IMR-90 (cell line): ENCODE measurements around the gene LMO1. TPM values are rescaled to one million over a fixed set of nuclear protein-coding genes. Genes with fewer than 3 reads are reported as not detected.

Source experiments
- ATAC-seq: fragments of 200-7000 bp; cut with Tn5 transposase; 2 replicates; pipeline ENCODE4 v1.9.1; 2020; ENCODE audit warnings: low read depth, mild to moderate bottlenecking, moderate library complexity
- BruUV-seq: library from RNA; stranded (reverse); fragments of 400-500 nt; replicated peaks from 2 replicates; lab custom pipeline; 2021; lab: Mats Ljungman, UMichigan
- CTCF ChIA-PET: fragments of 300-600 bp; formaldehyde crosslinking; extraction: SDS; loops from one replicate; lab custom pipeline; 2021; ENCODE audit warnings: antibody characterized with exemption; lab: Yijun Ruan, JAX
- POLR2A ChIA-PET: fragments of 300-600 bp; sonication (Branson Sonifier 250); formaldehyde crosslinking; loops from one replicate; lab custom pipeline; 2022; ENCODE audit warnings: antibody characterized with exemption; ENCODE audit not compliant: unreplicated experiment; lab: Charles Lee
- DNase-seq: peaks from one replicate; pipeline ENCODE4 v3.0.0; 2013
- H2AFZ ChIP-seq: replicated peaks from 2 replicates; pipeline ENCODE3; 2013; ENCODE audit warnings: low read length, mild to moderate bottlenecking; ENCODE audit not compliant: poor library complexity
- H2AK5ac ChIP-seq: 2 replicates; pipeline ENCODE4 v1.6.1; 2013; ENCODE audit warnings: low read depth, low read length, inconsistent platforms
- H2AK9ac ChIP-seq: replicated peaks from 2 replicates; pipeline ENCODE3; 2013; ENCODE audit warnings: mild to moderate bottlenecking, low read depth, low read length, moderate library complexity; ENCODE audit not compliant: poor library complexity
- H2BK120ac ChIP-seq: 2 replicates; pipeline ENCODE4 v1.6.1; 2013; ENCODE audit warnings: low read depth, low read length, inconsistent platforms
- H2BK15ac ChIP-seq: 3 replicates; pipeline ENCODE4 v1.6.1; 2013; ENCODE audit warnings: low read depth, low read length, inconsistent platforms
- H2BK20ac ChIP-seq: 2 replicates; pipeline ENCODE4 v1.6.1; 2013; ENCODE audit warnings: low read depth, mild to moderate bottlenecking, inconsistent platforms, low read length, moderate library complexity
- H2BK5ac ChIP-seq: 2 replicates; pipeline ENCODE4 v1.6.1; 2013; ENCODE audit warnings: mild to moderate bottlenecking, low read depth, low read length, inconsistent platforms; ENCODE audit not compliant: poor library complexity, severe bottlenecking
- H3K14ac ChIP-seq: replicated peaks from 2 replicates; pipeline ENCODE4 v1.6.1; 2013; ENCODE audit warnings: low read depth, low read length, inconsistent platforms
- H3K18ac ChIP-seq: 2 replicates; pipeline ENCODE4 v1.6.1; 2013; ENCODE audit warnings: low read depth, low read length, control low read depth
- H3K23ac ChIP-seq: 2 replicates; pipeline ENCODE4 v1.6.1; 2013; ENCODE audit warnings: low read depth, low read length, inconsistent platforms
- H3K27ac ChIP-seq: 2 replicates; pipeline ENCODE4 v1.5.1; 2013; ENCODE audit warnings: mild to moderate bottlenecking, control low read depth, low read length; ENCODE audit not compliant: insufficient read depth
- H3K27me3 ChIP-seq: 2 replicates; pipeline ENCODE4 v1.6.1; 2013; ENCODE audit warnings: low read length; ENCODE audit not compliant: control insufficient read depth, insufficient read depth
- H3K36me3 ChIP-seq: 2 replicates; pipeline ENCODE4 v1.6.1; 2013; ENCODE audit warnings: low read length, mixed read lengths; ENCODE audit not compliant: control insufficient read depth, insufficient read depth
- H3K4ac ChIP-seq: 2 replicates; pipeline ENCODE4 v1.6.1; 2013; ENCODE audit warnings: low read depth, low read length, inconsistent platforms
- H3K4me1 ChIP-seq: 2 replicates; pipeline ENCODE4 v1.6.1; 2013; ENCODE audit warnings: low read length, mixed read lengths; ENCODE audit not compliant: control insufficient read depth, insufficient read depth
- H3K4me2 ChIP-seq: 2 replicates; pipeline ENCODE4 v1.6.1; 2013; ENCODE audit warnings: low read depth, mild to moderate bottlenecking, control low read depth, low read length, moderate library complexity
- H3K4me3 ChIP-seq: 2 replicates; pipeline ENCODE4 v1.5.1; 2013; ENCODE audit warnings: low read depth, mild to moderate bottlenecking, control low read depth, low read length, moderate library complexity; ENCODE audit not compliant: insufficient read depth
- H3K56ac ChIP-seq: 2 replicates; pipeline ENCODE4 v1.6.1; 2013; ENCODE audit warnings: low read length, inconsistent platforms; ENCODE audit not compliant: insufficient read depth; ENCODE audit errors: extremely low read depth
- H3K79me1 ChIP-seq, 2 experiments: 2 replicates each; pipeline ENCODE4 v1.6.1; 2013; ENCODE audit warnings: low read length in 2 of 2, inconsistent platforms in 1 of 2, low read depth in 1 of 2
- H3K9ac ChIP-seq: 2 replicates; pipeline ENCODE4 v1.6.1; 2013; ENCODE audit warnings: low read depth, low read length, control low read depth
- H3K9me1 ChIP-seq: 2 replicates; pipeline ENCODE4 v1.6.1; 2013; ENCODE audit warnings: low read length, inconsistent platforms; ENCODE audit not compliant: insufficient read depth
- H3K9me3 ChIP-seq: 2 replicates; pipeline ENCODE4 v1.6.1; 2013; ENCODE audit warnings: low read length; ENCODE audit not compliant: control insufficient read depth, insufficient read depth
- H4K20me1 ChIP-seq: 2 replicates; pipeline ENCODE4 v1.6.1; 2013; ENCODE audit warnings: low read length, inconsistent platforms; ENCODE audit not compliant: insufficient read depth
- H4K5ac ChIP-seq: 2 replicates; pipeline ENCODE4 v1.6.1; 2013; ENCODE audit warnings: mild to moderate bottlenecking, low read depth, low read length, control low read depth
- H4K8ac ChIP-seq, 2 experiments: 2 replicates each; pipeline ENCODE4 v1.6.1; 2013; ENCODE audit warnings: low read depth in 2 of 2, low read length in 2 of 2, control low read depth in 1 of 2, inconsistent platforms in 1 of 2
- H4K91ac ChIP-seq: 2 replicates; pipeline ENCODE4 v1.6.1; 2013; ENCODE audit warnings: low read depth, low read length, inconsistent platforms; ENCODE audit not compliant: insufficient read depth
- CEBPB ChIP-seq: IDR thresholded peaks from 2 replicates; pipeline ENCODE4 v1.6.1; 2012; ENCODE audit warnings: low read depth, low read length, improper control_type of control experiment
- CHD1 ChIP-seq: IDR thresholded peaks from 2 replicates; pipeline ENCODE4 v1.6.1; 2012; ENCODE audit warnings: low read depth, low read length, improper control_type of control experiment
- CTCF ChIP-seq: conservative IDR thresholded peaks from 2 replicates; pipeline ENCODE4 v1.5.1; 2012; ENCODE audit warnings: mild to moderate bottlenecking, low read depth, low read length, improper control_type of control experiment
- FOS ChIP-seq: fragments of 150-350 bp; IDR thresholded peaks from 2 replicates; pipeline ENCODE4 v1.6.1; 2016; ENCODE audit warnings: low read depth, low read length
- NFE2L2 ChIP-seq: fragments of 150-350 bp; IDR thresholded peaks from 2 replicates; pipeline ENCODE4 v1.6.1; 2016; ENCODE audit warnings: low read depth, mild to moderate bottlenecking, low read length
- RCOR1 ChIP-seq: IDR thresholded peaks from 2 replicates; pipeline ENCODE4 v1.6.1; 2012; ENCODE audit warnings: mild to moderate bottlenecking, low read length, improper control_type of control experiment; ENCODE audit not compliant: insufficient replicate concordance
- RFX5 ChIP-seq: IDR thresholded peaks from 2 replicates; pipeline ENCODE4 v1.8.0; 2012; ENCODE audit warnings: low read depth, mild to moderate bottlenecking, low read length, moderate library complexity
- SMC3 ChIP-seq: fragments of 150-350 bp; IDR thresholded peaks from 2 replicates; pipeline ENCODE4 v1.6.1; 2016; ENCODE audit warnings: low read depth, mild to moderate bottlenecking, antibody characterized with exemption, low read length, moderate library complexity
- USF2 ChIP-seq: fragments of 150-350 bp; IDR thresholded peaks from 2 replicates; pipeline ENCODE4 v1.6.1; 2017; ENCODE audit warnings: mild to moderate bottlenecking, antibody characterized with exemption, low read length, low read depth
- WGBS, 2 experiments: methylation state at CpG; one replicate each; pipeline versions ENCODE4 v1.1.5 to v1.1.7; 2013; ENCODE audit warnings: missing lambda C conversion rate in 2 of 2; ENCODE audit not compliant: insufficient read length in 1 of 2; ENCODE audit errors: extremely low coverage in 2 of 2; 5-methylcytosine and 5-hydroxymethylcytosine counted together
- dilution Hi-C: fragments of 300-500 bp; cut with HindIII; formaldehyde crosslinking; loops from one replicate; pipeline ENCODE4 v1.14.3; 2018; ENCODE audit warnings: low sequenced_read_pairs; ENCODE audit not compliant: unreplicated experiment
- in situ Hi-C: fragments of 300-500 bp; cut with MboI; formaldehyde crosslinking; loops from 3 replicates; pipeline ENCODE4 v1.14.3; 2019; ENCODE audit warnings: low sequenced_read_pairs, inconsistent platforms, mixed read lengths
- intact Hi-C: fragments of 100-400 bp; cut with micrococcal nuclease; formaldehyde crosslinking; loops from 2 replicates; pipeline ENCODE4 v1.10.0; 2022
- polyA plus RNA-seq, 3 experiments: library from polyadenylated mRNA; depleted of rRNA; stranded (reverse); fragments of >200 nt; gene quantifications; 2 replicates each; pipeline ENCODE4 v1.2.3, GENCODE V29; 2012; ENCODE audit warnings: low replicate concordance in 1 of 3
- total RNA-seq: library from RNA; depleted of rRNA; stranded (reverse); fragments of >200 nt; gene quantifications from 2 replicates; pipeline ENCODE4 v1.2.3, GENCODE V29; 2012

LMO1 gene
- total and polyA plus RNA-seq, 2 of the 4 experiments (the other 2 are of a cell fraction): not detected

GRCh38 chr11:8248786-8249185, 14.9 kb downstream of the LMO1 start:
- Histone ChIP-seq H4K8ac (no peak overlapping the region), H3K36me3 (no peaks in the 10 kb centered on the region), H2AK5ac (no peak overlapping the region), H4K91ac (no peak overlapping the region), H3K23ac (no peak overlapping the region), H2AK9ac (no peak overlapping the region), H4K20me1 (no peaks in the 10 kb centered on the region; the same call in 1 of the 2 replicates), H3K79me1 (no peaks in the 10 kb centered on the region), H3K4me1 (no peaks in the 10 kb centered on the region), H3K27me3 (peaks cover 38% of the 10 kb centered on the region), H3K18ac (no peak overlapping the region), H3K14ac (no peak overlapping the region), H3K4me3 (no peak overlapping the region), H2BK120ac (no peak overlapping the region), H3K4me2 (no peak overlapping the region), H4K5ac (no peak overlapping the region), H3K9ac (no peak overlapping the region), H3K9me3 (no peaks in the 10 kb centered on the region), H3K27ac (no peak overlapping the region), H3K56ac (no peak overlapping the region), H3K4ac (no peak overlapping the region), H2BK20ac (no peak overlapping the region), H2AFZ (no peak overlapping the region), H2BK5ac (no peak overlapping the region), H3K9me1 (no peaks in the 10 kb centered on the region), H2BK15ac (no peak overlapping the region)
- TF ChIP-seq FOS (no peak), CHD1 (no peak), CEBPB (no peak), USF2 (no peak), RFX5 (no peak), CTCF (no peak), SMC3 (no peak), NFE2L2 (no peak), RCOR1 (no peak)
- dilution Hi-C loops: no loop called here
- in situ Hi-C loops: loop anchor here (25.0 kb wide), 2 partner anchors 714 to 864 kb away; partner anchors contain the start of gene TMEM9B
- intact Hi-C loops: no loop called here
- CTCF ChIA-PET: interaction anchor here (3.7 kb wide), 1 partner anchor 15 kb away, joined by 9 read pairs; the partner anchor contains the start of gene LMO1
- WGBS, 2 experiments: no CpG with 5 or more reads among the region's 1 CpG
- BruUV-seq: no TSS peak
- ATAC-seq: no peak
- POLR2A ChIA-PET: no interaction called here
- no peak for DNase-seq
